Gastrocnemius medialis (tissue), 4 donors: ENCODE measurements around the gene OR51A7. TPM values are rescaled to one million over a fixed set of nuclear protein-coding genes. Genes with fewer than 3 reads are reported as not detected.
"Not testable (repeated sequence)": the region's sequence is repeated elsewhere in the genome, so short reads cannot be mapped to it uniquely, and the experiment has no call there.

Experiments used
- ATAC-seq, 2 donors: fragments of 150-250 bp; one replicate each; pipeline ENCODE4 v1.9.1; 2016
- DNase-seq, 2 donors: peaks; one replicate each; pipeline ENCODE4 v3.0.0-alpha.2; 2019
- H3K27ac ChIP-seq, 4 donors: fragments of 200-600 bp; sonication (generic); 1 replicate in 1 of 4; 2 replicates in 3 of 4; pipeline ENCODE4 v1.5.1; 2016 to 2018; ENCODE audit warnings: mild to moderate bottlenecking in 2 of 4, moderate library complexity in 1 of 4
- H3K27me3 ChIP-seq, 3 donors: fragments of 200-600 bp; sonication (generic) in 2 of 3; 1 replicate in 1 of 3; 2 replicates in 2 of 3; pipeline versions ENCODE4 v1.5.1 to v1.6.0; 2016 to 2019; ENCODE audit warnings: mild to moderate bottlenecking in 1 of 3, moderate library complexity in 1 of 3
- H3K36me3 ChIP-seq, 2 donors: fragments of 200-600 bp; sonication (generic) in 1 of 2; one replicate each; pipeline ENCODE4 v1.5.1; 2017 to 2018
- H3K4me1 ChIP-seq, 2 donors: fragments of 200-600 bp; sonication (generic) in 1 of 2; one replicate each; pipeline ENCODE4 v1.5.1; 2016 to 2017; ENCODE audit warnings: mild to moderate bottlenecking in 2 of 2
- H3K4me3 ChIP-seq, 4 donors: fragments of 200-600 bp; sonication (generic) in 3 of 4; 1 replicate in 1 of 4; 2 replicates in 3 of 4; pipeline ENCODE4 v1.5.1; 2016 to 2019; ENCODE audit warnings: mild to moderate bottlenecking in 2 of 4
- H3K9me3 ChIP-seq, 3 donors: fragments of 200-600 bp; sonication (generic) in 2 of 3; 1 replicate in 1 of 3; 2 replicates in 2 of 3; pipeline ENCODE4 v1.5.1; 2016 to 2019
- POLR2A ChIP-seq, 2 donors: fragments of 450-650 bp; IDR thresholded peaks; one replicate each; pipeline ENCODE4 v1.6.1; 2017; ENCODE audit warnings: antibody characterized with exemption in 2 of 2, mild to moderate bottlenecking in 2 of 2, moderate library complexity in 2 of 2
- in situ Hi-C, 4 donors: fragments of 200-750 bp; cut with MboI; loops; one replicate each; pipeline versions ENCODE4 v1.15.0 to v1.8.0; 2017; ENCODE audit warnings: low sequenced_read_pairs in 4 of 4
- intact Hi-C: fragments of 100-400 bp; cut with DNase I; formaldehyde crosslinking; loops from one replicate; pipeline ENCODE4 v1.15.1; 2023; ENCODE audit warnings: low total_unique reads
- total RNA-seq, 4 donors: library from RNA; depleted of rRNA; stranded (reverse); fragments of >200 nt; gene quantifications; one replicate each; pipeline versions ENCODE4 v1.1.0 to v1.2.3, GENCODE V29; 2016
- TF ChIP-seq, protein P1 (sequence below), 5 experiments: fragments of 450-650 bp in 3 of 5; fragments of 200-600 bp in 2 of 5; sonication (generic) in 2 of 5; IDR thresholded peaks in 4 of 5; conservative IDR thresholded peaks in 1 of 5; 1 replicate in 4 of 5; 2 replicates in 1 of 5; pipeline ENCODE4 v1.5.1; 2016 to 2019; ENCODE audit warnings: antibody characterized with exemption in 5 of 5, mild to moderate bottlenecking in 3 of 5, moderate library complexity in 3 of 5

Gene OR51A7
- total RNA-seq, 4 donors from 2014 or later, result not detected

DNA sequence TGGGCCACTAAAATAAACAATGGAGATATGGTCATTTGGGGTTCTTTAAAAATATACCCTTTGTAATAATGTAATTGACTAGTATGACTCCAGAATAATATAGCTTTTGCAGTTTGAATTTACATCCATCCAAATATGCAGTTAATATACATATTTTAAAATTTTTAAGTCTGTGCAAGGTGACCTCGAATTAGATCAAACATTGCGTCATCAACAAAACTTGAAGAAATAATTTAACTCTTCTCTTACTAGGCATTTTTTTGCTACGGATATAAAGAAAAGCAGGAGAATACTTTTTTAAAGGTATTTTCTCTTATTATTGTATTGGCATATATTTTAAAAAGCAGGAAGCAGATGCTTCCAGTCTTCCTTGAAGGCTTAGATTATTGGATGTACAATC is 33.2 kb downstream of the OR51A7 start:
- Histone ChIP-seq H3K9me3 (no peaks in the 10 kb centered on the region), H3K36me3 (no peaks in the 10 kb centered on the region), H3K27ac (no peak overlapping the region), H3K4me1 (no peaks in the 10 kb centered on the region), H3K4me3 (no peak overlapping the region), H3K27me3 (no peaks in the 10 kb centered on the region)
- in situ Hi-C loops, result no loop called here
- no peak for TF ChIP-seq POLR2A (IDR thresholded peaks at IDR 0.05)
- TF ChIP-seq, protein P1, sequence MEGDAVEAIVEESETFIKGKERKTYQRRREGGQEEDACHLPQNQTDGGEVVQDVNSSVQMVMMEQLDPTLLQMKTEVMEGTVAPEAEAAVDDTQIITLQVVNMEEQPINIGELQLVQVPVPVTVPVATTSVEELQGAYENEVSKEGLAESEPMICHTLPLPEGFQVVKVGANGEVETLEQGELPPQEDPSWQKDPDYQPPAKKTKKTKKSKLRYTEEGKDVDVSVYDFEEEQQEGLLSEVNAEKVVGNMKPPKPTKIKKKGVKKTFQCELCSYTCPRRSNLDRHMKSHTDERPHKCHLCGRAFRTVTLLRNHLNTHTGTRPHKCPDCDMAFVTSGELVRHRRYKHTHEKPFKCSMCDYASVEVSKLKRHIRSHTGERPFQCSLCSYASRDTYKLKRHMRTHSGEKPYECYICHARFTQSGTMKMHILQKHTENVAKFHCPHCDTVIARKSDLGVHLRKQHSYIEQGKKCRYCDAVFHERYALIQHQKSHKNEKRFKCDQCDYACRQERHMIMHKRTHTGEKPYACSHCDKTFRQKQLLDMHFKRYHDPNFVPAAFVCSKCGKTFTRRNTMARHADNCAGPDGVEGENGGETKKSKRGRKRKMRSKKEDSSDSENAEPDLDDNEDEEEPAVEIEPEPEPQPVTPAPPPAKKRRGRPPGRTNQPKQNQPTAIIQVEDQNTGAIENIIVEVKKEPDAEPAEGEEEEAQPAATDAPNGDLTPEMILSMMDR (IDR thresholded peaks at IDR 0.05 in 4 of 5, conservative IDR thresholded peaks at IDR 0.05 in 1 of 5), result no peak
- intact Hi-C loops, result no loop called here
- ATAC-seq, result no peak
- no peak for DNase-seq

DNA sequence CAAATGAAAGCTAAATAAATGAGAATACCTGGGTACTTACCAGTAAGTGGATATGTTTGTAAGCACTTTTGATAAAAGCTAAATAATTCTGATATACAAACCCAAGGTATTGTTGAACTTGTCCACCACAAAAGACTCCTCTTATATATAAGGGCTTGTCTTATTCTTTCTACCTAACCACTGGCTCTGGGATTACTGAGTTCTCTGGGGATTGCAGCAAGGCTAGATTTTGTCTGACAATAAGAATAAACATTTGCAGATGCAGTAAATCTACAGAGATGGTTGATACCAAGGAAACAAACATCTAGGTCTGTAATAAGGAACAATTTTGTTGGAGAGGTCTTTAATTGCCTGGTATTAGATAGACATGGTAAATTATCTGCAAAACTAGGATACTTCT is 43.9 kb downstream of the OR51A7 start, which contains the start of gene OR51A4:
Gene OR51A4, minus strand, starts transcription at position 101 of the 400 bp plus-strand sequence. CDS start 505 bp downstream, outside the sequence.
- H3K36me3 ChIP-seq, result no peaks in the 10 kb centered on the region
- ATAC-seq (no peak), DNase-seq (no peak)
- intact Hi-C loops (no loop called here), in situ Hi-C loops (no loop called here)
- no peaks in the 10 kb centered on the region for H3K4me1 ChIP-seq
- H3K27ac ChIP-seq, result no peak within 1 kb of the TSS
- H3K4me3 ChIP-seq, result no peak within 1 kb of the TSS
- TF ChIP-seq, protein P1 (IDR thresholded peaks at IDR 0.05 in 4 of 5, conservative IDR thresholded peaks at IDR 0.05 in 1 of 5), result no peak
- no peak for TF ChIP-seq POLR2A (IDR thresholded peaks at IDR 0.05)
- no peaks in the 10 kb centered on the region for H3K9me3 ChIP-seq
- H3K27me3 ChIP-seq, result no peaks in the 10 kb centered on the region

DNA sequence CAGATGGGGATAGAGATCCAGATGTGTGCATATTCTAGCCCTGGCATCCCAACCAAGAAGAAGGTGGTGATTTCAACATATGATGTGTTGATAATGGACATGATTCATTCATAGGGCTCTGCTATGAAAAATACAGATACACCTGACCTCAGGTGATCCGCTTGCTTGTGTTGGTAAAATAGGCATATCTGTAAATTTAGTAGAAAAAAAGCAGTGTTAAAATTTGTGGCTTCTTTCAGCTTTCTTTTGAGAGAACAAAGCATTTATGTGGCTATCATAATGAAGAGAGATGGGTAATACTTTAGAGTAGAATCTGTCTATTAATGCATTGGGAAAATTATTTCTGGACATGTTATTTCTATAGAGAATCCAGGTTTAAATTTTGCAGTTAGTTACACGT is 52.0 kb downstream of the OR51A7 start, which contains the start of gene OR51A2:
Gene OR51A2, minus strand, starts transcription at position 101 of the 400 bp plus-strand sequence. Its CDS starts 0 bp downstream, at position 101.
- H3K27ac ChIP-seq, ATAC-seq, H3K4me3 ChIP-seq, in situ Hi-C loops, H3K9me3 ChIP-seq, DNase-seq, H3K36me3 ChIP-seq, intact Hi-C loops, H3K4me1 ChIP-seq, H3K27me3 ChIP-seq: not testable (repeated sequence)

DNA sequence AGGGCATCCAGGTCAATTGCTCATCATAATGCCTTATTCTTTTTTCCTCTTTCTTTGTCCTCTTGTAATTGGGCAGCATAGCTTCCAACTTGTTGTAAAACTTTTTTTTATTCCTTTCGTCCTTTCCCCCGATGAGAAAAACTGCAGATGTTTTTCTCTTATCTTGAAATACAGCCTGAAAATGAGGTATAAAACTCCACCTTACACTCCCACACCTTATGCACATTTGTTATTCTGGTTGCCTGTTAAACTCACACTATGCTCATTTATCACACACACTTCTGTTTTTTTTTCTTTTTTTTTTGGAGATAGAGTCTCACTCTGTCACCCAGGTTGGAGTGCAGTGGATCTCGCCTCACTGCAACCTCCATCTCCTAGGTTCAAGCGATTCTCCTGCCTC is 53.8 kb downstream of the OR51A7 start:
- DNase-seq, result no peak
- TF ChIP-seq, protein P1 (IDR thresholded peaks at IDR 0.05 in 4 of 5, conservative IDR thresholded peaks at IDR 0.05 in 1 of 5), result no peak
- TF ChIP-seq POLR2A (IDR thresholded peaks at IDR 0.05), result no peak
- no peak overlapping the region for H3K4me3 ChIP-seq
- H3K36me3 ChIP-seq, result no peaks in the 10 kb centered on the region
- no peaks in the 10 kb centered on the region for H3K27me3 ChIP-seq
- intact Hi-C loops, result no loop called here
- no peaks in the 10 kb centered on the region for H3K4me1 ChIP-seq
- in situ Hi-C loops, result no loop called here
- H3K27ac ChIP-seq, result no peak overlapping the region
- no peak for ATAC-seq
- H3K9me3 ChIP-seq, result no peaks in the 10 kb centered on the region

Other genes with a start within 250 kb of the OR51A7 start
- gene OR51E2, start 205.9 kb upstream of the OR51A7 start, total RNA-seq, result under 1 TPM in 1 of 4 donors, not detected in 3; 0.24 TPM
- not detected for gene MMP26, start 199.0 kb upstream of the OR51A7 start, total RNA-seq
- not detected for gene OR51F1, start 133.8 kb upstream of the OR51A7 start, total RNA-seq
- gene OR52R1, start 99.4 kb upstream of the OR51A7 start, total RNA-seq, result not detected
- not detected for gene OR51F2, start 82.5 kb upstream of the OR51A7 start, total RNA-seq
- gene OR51S1, start 54.6 kb upstream of the OR51A7 start, total RNA-seq, result not detected
- not detected for gene OR51T1, start 21.9 kb upstream of the OR51A7 start, total RNA-seq
- not detected for gene OR51G2, start 15.6 kb downstream of the OR51A7 start, total RNA-seq
- not detected for gene OR51G1, start 20.6 kb downstream of the OR51A7 start, total RNA-seq
- not detected for gene OR51A4, start 43.8 kb downstream of the OR51A7 start, total RNA-seq
- gene OR51A2, start 51.9 kb downstream of the OR51A7 start, total RNA-seq, result not detected
- not detected for gene OR51L1, start 91.1 kb downstream of the OR51A7 start, total RNA-seq
- not detected for gene OR52J3, start 142.7 kb downstream of the OR51A7 start, total RNA-seq
- gene OR52E2, start 155.8 kb downstream of the OR51A7 start, total RNA-seq, result not detected
- gene OR52E1, start 165.8 kb downstream of the OR51A7 start, total RNA-seq, result not detected
- not detected for gene OR52A5, start 234.6 kb downstream of the OR51A7 start, total RNA-seq